Nephron progenitor cell (in vitro differentiated cells): ENCODE results near the gene ORC5.
A peak's percentile ranks its signal among the peaks of the same experiment; 100 is the strongest.
"Not testable (repeated sequence)": the region's sequence is repeated elsewhere in the genome, so short reads cannot be mapped to it uniquely, and the experiment has no call there.

Source experiments
- DNase-seq: peaks from one replicate; pipeline ENCODE4 v3.0.0; 2021
- H3K27ac Mint-ChIP-seq: 2 replicates; pipeline ENCODE4 v1.8.0; 2021; ENCODE audit warnings: mild to moderate bottlenecking, moderate library complexity, mixed read lengths
- H3K27me3 Mint-ChIP-seq: 2 replicates; pipeline ENCODE4 v1.8.0; 2021; ENCODE audit warnings: mild to moderate bottlenecking, low read depth, mixed read lengths; ENCODE audit not compliant: poor library complexity
- H3K36me3 Mint-ChIP-seq: 2 replicates; pipeline ENCODE4 v1.8.0; 2021; ENCODE audit warnings: low read depth, mixed read lengths
- H3K4me1 Mint-ChIP-seq: 2 replicates; pipeline ENCODE4 v1.8.0; 2021; ENCODE audit warnings: mixed read lengths
- H3K4me3 Mint-ChIP-seq: 2 replicates; pipeline ENCODE4 v1.8.0; 2021; ENCODE audit warnings: mild to moderate bottlenecking, moderate library complexity, mixed read lengths
- H3K9me3 Mint-ChIP-seq: 2 replicates; pipeline ENCODE4 v1.8.0; 2021; ENCODE audit warnings: mild to moderate bottlenecking, moderate library complexity, mixed read lengths
- CTCF ChIP-seq: fragments of 200-600 bp; sonication (generic); IDR thresholded peaks from 2 replicates; pipeline ENCODE4 v1.5.0; 2021; ENCODE audit warnings: antibody characterized with exemption

Gene ORC5

GRCh38 chr7:104242638-104243037 lies 34.8 kb upstream of the ORC5 start:
- no peak overlapping the region for H3K4me3 Mint-ChIP-seq
- H3K27ac Mint-ChIP-seq: no peak overlapping the region
- no peak for TF ChIP-seq CTCF
- no peak for DNase-seq
- peaks cover 4% of the 10 kb centered on the region for H3K9me3 Mint-ChIP-seq
- H3K36me3 Mint-ChIP-seq: no peaks in the 10 kb centered on the region
- H3K27me3 Mint-ChIP-seq: peaks cover 22% of the 10 kb centered on the region
- no peaks in the 10 kb centered on the region for H3K4me1 Mint-ChIP-seq

GRCh38 chr7:104241538-104242209 lies 33.9 kb upstream of the ORC5 start:
- Mint-ChIP-seq H3K36me3 (no peaks in the 10 kb centered on the region), H3K4me1 (no peaks in the 10 kb centered on the region), H3K4me3 (no peak overlapping the region), H3K27me3 (peaks cover 19% of the 10 kb centered on the region), H3K27ac (no peak overlapping the region), H3K9me3 (no peaks in the 10 kb centered on the region)
- DNase-seq: no peak
- TF ChIP-seq CTCF: no peak

GRCh38 chr7:104241135-104241534 lies 33.3 kb upstream of the ORC5 start:
- no peaks in the 10 kb centered on the region for H3K4me1 Mint-ChIP-seq
- no peak for DNase-seq
- H3K36me3 Mint-ChIP-seq: no peaks in the 10 kb centered on the region
- no peak for TF ChIP-seq CTCF
- H3K4me3 Mint-ChIP-seq: no peak overlapping the region
- H3K27me3 Mint-ChIP-seq: peaks cover 19% of the 10 kb centered on the region
- H3K27ac Mint-ChIP-seq: no peak overlapping the region
- no peaks in the 10 kb centered on the region for H3K9me3 Mint-ChIP-seq

DNA sequence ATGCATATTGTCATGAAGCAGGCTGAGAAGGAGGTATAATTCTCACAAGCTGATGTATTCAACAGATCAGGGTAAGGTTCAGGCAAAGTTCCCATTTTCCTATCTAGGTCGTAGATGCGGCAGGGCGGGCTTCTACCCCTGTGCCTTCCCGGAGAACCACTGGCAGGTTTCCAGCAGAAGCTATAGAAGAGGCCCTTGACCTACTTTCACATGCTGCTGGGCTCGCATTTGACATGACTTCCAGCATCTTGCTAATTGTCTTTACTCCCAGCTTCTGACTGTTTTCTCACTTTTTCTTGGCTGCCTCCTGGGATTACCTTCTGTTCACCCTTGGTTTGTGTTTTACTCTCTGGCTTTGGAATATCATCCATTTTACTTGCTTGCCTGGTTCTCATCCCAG lies 32.6 kb upstream of the ORC5 start:
- Mint-ChIP-seq H3K36me3 (no peaks in the 10 kb centered on the region), H3K27me3 (peaks cover 19% of the 10 kb centered on the region), H3K9me3 (no peaks in the 10 kb centered on the region), H3K27ac (no peak overlapping the region), H3K4me3 (no peak overlapping the region), H3K4me1 (no peaks in the 10 kb centered on the region)
- no peak for TF ChIP-seq CTCF
- no peak for DNase-seq

DNA sequence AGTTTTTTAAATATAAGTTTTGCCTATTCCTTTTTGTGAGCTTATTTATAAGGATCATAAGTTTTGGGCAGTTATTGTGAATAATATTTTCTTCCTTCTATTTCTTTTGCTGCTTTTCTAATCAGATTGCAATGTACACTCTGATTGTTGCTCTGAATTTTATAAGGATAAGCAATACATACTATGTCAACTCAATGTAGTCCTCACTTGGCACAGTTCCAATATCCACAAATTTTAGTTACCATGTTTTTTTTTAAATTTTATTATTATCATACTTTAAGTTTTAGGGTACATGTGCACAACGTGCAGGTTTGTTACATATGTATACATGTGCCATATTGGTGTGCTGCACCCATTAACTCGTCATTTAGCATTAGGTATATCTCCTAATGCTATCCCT lies 27.2 kb upstream of the ORC5 start:
- not testable (repeated sequence) for H3K36me3 Mint-ChIP-seq, H3K27ac Mint-ChIP-seq, H3K4me1 Mint-ChIP-seq, DNase-seq, H3K9me3 Mint-ChIP-seq, H3K4me3 Mint-ChIP-seq
- H3K27me3 Mint-ChIP-seq: peaks cover 18% of the 10 kb centered on the region

- Mint-ChIP-seq H3K9me3 (no peaks in the 10 kb centered on the region), H3K4me1 (peaks cover 4% of the 10 kb centered on the region), H3K36me3 (no peaks in the 10 kb centered on the region), H3K27me3 (peaks cover 23% of the 10 kb centered on the region), H3K27ac (no peak overlapping the region), H3K4me3 (no peak overlapping the region)
- TF ChIP-seq CTCF: peak; percentile 72
- DNase-seq: peak; percentile 58
Observed at GRCh38 chr7:104231054-104232046, 23.5 kb upstream of the ORC5 start.
